Activated effector memory CD4-positive, alpha-beta T cell treated with Interleukin-2 at 50 U/mL for 16 hours (primary cell): Measurements from ENCODE around the gene STAM.
A peak's percentile ranks its signal among the peaks of the same experiment; 100 is the strongest.
"Not testable (repeated sequence)": the region's sequence is repeated elsewhere in the genome, so short reads cannot be mapped to it uniquely, and the experiment has no call there.

Experiments
- DNase-seq: peaks from one replicate; pipeline ENCODE4 v3.0.0-alpha.2; 2020

Gene STAM

DNA sequence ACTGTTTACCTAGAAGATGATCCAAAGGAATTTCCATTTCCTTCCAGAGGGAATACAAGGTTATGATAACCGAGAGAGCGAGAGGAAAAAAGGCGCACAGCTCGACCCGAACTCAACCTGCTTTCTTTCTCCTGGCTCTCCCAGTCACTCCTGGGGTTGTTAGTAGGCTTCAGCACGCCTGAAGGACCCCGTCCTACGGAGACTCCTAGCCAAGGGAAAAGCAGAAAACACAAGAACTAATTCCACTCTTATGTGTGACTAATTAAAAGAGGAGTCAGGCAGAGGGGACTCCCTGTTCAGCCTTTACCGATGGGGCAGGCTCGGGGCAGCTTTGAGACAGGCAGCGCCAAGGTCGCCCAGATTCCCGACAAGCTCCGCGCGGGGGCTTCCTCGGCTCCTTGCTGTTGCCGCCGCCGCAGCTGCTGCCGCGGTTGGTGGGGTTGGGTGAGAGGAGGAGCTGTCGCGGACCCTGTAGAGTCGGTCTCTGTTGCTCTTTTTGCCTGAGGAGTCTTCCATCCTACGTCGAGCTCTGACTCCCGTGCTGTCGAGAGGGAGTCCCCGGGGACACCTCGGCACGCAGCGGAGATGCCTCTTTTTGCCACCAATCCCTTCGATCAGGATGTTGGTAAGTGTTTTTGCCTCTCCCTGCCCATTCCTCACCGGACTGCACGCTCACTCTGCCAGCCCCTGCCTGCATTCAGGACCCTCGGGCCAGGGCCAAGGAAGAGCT lies at the start of gene STAM:
STAM (plus strand) TSS at position 397 of the 730 bp plus-strand sequence; CDS start at position 586, 189 bp downstream.
- peak; percentile 87 for DNase-seq

DNA sequence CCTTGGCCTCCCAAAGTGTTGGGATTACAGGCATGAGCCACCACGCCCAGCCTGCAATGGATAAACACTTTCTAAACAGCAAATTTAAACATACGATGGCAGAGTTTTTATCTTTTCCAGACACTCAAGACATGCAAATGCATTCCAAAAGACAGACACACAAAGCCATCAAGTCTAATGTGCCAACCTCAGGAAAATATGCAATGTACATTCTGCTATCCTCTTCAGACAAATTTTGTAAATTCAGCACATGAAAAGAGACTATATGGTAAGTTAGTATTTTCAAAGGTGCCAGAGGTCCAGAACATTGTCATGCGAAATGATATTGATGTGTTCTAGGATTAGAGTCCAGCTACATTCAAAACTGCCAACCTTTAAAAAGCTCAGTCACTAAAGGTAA lies 46.6 kb upstream of the STAM start:
- no peak for DNase-seq

DNA sequence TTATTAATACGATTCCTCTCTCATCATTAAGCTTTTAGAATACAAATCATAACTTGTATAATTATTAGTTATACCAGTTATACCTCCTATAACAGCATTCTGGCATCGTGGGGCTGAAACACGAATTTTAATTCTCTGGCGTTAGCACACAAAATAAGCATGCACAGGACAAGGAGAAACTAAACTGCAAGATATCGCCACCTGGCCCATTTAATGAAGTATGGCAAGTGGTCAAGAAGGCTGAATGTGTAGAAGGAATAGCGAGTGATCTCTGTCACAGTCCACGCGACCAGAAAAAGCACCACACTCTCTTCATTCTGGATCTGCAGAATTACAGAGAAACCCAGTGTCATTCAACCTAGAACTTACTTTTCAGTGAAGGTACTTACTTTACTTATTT lies 44.9 kb upstream of the STAM start:
- DNase-seq, result no peak

DNA sequence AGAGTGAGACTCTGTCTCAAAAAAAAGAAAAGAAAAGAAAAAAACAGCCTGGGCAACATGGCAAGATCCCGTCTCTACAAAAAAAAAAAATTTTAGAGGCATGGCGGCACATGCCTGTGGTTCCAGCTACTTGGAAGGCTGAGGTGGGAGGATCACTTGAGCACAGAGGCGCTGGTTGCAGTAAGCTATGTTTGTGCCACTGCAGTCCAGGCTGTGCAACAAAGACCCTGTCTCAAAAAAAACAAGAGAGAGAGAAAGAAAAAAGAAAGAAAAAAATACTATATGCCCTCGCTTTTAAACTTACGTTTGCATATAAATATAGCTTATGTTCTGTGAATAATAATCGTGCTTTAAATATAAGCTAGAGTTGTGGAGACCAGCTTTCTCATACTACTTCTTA lies 38.0 kb upstream of the STAM start:
- no peak for DNase-seq

DNA sequence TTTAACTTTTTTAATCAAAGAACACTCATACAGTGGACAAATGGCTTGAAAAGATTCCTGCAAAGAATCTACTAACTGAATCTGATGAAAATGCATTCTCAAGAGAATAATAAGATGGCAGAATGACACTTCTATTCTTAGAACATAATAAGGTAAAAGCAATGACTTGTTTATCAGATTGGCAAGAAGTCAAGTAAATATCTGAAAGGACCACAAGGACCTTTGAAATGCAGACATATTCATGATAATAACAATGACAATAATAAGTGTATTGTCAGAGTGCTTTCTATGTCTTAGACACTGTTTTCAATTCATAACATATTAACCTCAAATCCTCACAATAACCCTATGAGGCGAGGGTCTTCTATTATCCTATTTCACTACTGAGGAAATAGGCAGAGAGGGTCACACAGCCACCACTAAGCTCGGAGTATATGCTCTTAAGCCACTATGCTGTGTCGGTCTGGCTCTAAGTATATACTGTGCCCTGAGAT lies 37.4 kb upstream of the STAM start:
- no peak for DNase-seq

DNA sequence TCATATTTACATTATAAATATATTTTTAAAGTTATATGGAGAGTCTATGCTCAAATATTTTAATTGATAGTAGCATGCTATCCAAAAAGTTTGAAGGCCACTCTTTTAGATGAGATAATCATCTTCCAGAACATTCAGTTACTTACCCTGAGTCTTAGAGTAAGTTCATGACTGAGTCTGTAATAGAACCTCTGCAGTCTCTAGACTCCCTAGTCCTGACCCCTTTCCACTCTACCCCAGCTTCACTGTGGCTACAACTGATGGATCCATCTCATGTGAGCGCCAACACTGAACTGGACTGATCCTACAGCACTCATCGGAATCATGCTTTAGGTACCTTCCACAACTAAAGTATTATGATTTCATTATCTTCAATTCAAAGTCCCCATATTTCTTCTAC lies 36.9 kb upstream of the STAM start:
- DNase-seq, result no peak

DNA sequence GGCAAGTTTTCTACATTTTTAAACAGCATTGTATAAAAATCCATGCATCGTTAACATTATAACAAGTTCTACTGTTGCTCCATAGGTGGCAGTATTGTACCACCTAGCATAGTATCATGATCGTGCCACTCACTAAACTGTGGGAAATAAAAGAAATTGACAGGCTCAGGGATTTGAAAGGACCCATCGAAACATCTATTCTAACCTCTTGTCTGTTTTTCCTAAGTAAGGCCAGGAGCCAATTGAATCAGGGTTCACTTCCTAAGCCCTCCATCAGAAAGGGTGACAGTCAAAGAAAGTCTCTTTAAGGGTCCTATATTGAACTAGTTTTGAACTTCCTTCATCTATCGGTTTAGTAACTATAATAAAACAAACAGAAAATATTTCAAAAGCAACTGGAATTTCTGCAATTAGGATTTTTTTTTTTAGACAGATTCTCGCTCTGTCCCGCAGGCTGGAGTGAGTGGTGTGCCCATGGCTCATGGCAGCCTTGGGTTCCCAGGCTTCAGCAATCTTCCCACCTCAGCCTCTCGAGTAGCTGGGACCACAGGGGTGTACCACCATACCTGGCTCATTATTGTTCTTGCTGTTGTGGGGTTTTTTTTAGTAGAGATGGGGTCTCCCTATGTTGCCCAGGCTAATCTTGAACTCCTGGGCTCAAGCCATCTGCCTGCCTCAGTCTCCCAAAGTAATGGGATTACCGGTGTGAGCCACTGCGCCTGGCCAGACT lies 36.2 kb upstream of the STAM start:
- no peak for DNase-seq

DNA sequence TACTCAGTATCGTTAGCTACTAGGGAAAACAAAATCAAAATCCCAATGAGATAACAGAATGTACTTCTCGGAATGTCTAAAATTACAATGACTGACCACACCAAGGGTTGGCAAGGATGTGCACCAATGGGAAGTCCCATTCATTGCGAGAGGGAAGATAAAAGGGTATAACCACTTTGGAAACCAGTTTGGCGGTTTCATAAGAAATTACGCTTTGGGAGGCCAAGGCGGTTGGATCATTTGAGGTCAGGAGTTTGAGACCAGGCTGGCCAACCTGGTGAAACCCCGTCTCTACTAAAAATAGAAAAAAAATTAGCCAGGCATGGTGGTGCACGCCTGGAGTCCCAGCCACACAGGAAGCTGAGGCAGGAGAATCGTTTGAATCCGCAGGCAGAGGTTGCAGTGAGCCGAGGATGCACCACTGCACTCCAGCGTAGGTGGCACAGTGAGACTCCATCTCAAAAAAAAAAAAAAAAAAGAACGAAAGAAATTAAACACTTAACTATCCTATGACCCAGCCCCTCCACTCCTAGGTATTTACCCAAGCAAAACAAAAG lies 34.4 kb upstream of the STAM start:
- DNase-seq, result no peak

DNA sequence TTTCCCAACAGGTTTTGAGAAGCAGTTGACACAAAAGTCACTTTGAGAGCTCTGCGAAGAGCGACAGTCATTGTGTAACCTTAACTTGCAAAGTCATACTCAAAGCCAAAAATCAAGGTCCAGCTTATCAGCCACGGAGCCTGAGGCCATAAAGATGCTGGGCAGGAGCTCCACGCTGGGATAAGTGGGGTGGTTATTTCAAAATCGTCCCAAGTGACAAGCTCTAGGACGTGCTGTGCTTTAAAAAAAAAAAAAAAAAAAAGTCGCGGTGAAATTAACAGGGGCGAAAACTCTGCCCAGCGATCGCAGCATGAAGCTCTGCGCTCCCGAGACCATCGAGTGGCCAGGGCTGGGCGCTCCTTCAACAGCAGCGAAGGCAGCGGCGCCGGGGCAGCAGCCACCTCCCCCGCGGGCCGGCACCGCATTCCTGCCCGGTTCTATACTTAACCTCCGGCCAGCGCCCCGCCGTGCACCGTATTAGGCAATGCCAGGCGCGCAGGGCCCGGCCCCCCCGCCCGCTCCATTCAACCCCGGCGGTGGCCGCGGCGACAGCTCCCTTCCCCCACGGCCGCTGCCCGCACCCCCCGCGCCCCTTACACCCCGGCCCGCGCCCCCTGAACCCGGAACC lies 27.4 kb upstream of the STAM start:
- DNase-seq, result peak; percentile 13

DNA sequence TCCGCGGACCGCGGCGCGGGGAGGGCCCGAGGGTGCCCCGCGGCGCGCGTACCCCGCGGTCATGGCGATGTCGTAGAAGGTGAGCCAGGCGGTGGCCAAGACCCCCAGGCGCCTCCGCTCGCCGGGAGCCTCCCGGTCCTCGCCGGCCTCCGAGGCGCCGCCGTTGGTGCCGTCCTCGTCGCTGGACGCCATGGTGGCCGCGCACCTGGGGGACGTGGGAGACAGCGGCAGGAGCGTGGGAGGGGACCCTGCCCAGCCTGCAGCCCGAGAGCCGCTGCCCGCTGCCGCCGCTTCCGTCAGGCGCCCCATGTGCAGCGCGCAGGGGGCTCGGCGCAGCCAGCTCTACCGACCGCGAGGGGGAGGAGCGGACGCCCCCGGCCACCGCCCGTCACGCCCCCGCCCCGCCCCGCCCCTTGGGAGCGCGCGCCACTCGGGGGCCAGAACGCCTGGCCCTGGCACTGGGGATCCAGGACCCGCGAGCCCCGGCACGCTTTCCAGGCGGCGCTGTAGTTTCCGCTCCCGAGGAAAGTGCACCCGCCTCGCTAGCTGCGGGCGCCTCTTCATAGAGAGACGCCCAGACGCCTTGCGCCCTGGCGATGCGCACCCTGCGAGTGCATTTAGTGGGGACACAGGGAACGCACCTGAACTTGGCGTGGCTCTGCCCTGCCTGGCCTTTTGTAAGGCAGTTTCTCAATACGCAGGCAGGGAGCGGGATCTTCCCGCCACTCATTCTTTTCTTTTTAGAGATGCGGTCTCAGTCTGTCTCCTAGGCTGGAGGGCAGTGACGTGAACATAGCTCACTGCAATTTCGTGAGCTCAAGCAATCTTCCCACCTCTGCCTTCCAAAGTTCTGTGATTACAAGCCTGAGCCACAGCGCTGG lies 26.7 kb upstream of the STAM start, which contains the start of gene HACD1:
HACD1 (minus strand) TSS at position 344 of the 881 bp plus-strand sequence; CDS start at position 309, 35 bp downstream.
- peak; percentile 26 for DNase-seq

DNA sequence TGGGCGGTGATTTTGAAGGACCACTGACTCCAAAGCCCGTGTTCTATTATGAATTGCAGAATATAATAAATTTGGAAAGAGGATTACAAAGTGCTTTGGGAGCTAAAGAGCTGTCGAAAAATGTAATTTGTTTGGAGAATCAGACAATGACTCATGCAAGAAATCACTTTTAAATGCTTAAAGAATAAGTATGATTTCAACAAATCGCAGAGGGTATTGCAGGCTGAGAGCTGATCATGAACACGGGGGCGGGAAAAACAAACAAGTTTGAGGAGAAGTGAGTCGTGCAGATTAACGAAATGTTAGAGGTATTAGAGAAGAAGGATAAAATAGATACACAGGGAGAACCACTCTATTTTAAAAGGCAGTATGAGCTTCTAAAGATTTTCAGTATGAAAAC lies 21.9 kb upstream of the STAM start:
- DNase-seq, result no peak

DNA sequence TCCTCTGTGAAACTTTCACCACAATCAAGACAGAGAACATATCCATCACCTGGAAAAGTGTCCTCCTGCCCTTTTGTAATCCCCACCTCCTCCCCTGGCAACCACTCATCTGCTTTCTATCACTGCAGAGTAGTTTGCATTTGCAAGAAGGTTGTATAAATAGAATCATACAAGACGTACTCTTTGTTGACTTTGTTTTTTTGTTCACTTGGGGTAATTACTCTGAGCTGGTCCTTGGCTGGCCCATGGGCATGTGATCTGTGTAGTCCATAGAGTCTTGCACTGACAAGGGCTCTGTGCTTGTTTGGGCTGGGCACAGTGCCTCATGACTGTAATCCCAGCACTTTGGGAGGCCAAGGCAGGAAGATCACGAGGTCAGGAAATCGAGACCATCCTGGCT lies 19.0 kb upstream of the STAM start:
- DNase-seq, result no peak

DNA sequence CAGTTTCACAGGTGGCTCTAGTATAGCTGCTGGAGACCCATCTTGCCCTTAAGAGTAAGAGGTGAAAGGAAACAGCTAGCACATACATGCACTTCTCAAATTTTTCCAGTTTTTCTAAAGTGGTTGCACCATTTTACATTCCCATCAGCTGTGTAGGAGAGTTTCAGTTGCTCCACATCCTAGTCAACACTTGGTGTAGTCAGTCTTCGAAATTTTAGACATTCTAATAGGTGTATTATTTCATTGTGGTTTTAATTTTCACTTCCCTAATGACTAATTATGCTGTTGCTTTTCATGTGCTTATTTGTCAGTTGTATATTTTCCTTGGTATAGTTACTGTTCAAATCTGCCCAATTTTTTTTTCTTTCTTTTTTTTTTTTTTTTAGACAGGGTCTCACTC lies 17.3 kb upstream of the STAM start:
- DNase-seq, result no peak

DNA sequence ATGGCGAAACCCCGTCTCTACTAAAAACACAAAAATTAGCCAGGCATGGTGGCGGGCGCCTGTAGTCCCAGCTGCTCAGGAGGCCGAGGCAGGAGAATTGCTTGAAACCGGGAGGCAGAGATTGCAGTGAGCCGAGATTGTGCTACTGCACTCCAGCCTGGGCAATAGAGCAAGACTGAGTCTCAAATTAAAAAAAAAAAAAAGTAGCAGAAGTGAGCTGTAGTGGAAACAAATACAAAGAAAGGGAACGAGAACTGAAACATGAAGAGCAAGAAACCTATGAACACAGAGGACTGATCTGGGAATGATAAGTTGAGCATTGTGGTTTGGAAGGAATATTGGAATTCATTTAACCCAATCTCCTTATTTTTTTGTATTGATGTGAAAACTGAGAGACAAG lies 11.4 kb upstream of the STAM start:
- not testable (repeated sequence) for DNase-seq

DNA sequence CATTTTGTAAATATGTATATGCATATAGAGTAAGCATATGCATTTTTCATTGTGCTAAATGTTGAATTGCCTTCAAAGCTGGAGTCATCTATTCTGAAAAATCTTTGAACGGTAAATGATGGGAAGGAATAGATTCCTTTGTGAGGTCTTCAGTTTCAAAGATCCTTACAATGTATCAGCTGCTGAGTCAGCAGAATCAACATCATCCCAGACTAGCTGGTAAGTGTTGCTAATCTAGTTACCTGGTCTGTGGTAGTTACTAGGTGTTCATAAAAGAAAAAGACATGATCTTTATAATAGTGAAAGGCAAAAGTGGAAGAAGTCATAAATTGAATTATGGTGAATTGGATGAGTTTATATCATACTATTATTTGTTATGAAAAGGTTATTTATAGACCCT lies 10.6 kb upstream of the STAM start:
- no peak for DNase-seq

DNA sequence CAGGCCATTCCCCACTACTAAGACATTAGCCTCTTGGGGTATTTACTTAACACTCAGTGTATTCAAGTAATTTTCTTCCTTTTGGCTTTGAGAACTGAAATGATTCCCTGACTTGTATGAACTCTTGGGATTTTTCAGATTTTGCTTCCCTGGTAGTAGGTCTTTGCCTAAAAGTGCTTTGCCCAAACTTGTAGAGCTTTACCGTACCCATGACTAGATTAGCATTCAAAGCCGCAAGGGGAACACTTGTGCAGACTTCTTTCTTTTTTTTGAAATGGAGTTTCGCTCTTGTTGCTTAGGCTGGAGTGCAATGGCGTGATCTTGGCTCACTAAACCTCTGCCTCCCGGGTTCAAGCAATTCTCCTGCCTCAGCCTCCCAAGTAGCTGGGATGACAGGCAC lies 6.1 kb upstream of the STAM start:
- DNase-seq, result no peak

DNA sequence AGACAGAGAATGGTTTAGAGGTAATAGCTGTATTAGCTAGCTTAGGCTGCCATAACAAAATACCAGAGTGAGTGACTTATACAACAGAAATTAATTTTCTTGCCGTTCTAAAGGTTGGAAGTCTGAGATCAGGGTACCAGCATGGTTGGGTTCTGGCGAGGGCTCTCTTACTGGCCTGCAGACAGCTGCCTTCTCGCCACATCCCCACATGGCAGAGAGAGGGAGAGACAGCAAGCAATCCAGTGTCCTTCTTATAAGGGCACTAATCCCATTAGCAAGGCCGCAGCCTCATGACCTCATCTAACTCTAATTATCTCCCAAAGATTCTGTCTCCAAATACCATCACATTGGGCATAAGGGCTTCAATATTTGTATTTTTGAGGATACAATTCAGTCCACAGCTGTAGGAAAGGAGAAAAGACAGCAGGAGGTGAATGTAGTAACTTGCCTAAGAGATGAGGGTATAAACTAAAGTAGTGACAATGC lies 3.6 kb upstream of the STAM start:
- DNase-seq, result no peak

DNA sequence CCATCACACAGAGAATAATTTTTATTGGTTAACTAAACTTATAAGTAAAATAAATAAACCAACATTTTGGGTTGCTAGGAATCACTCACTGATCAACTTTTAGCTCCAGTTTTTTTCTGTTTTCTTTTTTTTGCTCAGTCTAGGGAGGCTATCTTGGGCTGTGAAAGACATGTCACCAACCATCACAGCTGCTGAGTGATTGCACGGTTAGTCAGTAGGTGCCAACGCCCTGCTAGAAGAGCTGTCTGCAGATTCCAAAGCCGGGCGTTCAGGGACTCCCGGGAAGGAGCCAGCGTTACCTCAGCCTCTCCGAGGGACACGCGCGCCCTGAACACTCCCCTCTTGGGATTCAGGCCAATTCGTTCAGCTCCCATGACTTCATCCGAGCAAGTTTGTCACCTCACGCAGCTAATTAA lies 604 bp upstream of the STAM start:
- DNase-seq, result peak; percentile 10

DNA sequence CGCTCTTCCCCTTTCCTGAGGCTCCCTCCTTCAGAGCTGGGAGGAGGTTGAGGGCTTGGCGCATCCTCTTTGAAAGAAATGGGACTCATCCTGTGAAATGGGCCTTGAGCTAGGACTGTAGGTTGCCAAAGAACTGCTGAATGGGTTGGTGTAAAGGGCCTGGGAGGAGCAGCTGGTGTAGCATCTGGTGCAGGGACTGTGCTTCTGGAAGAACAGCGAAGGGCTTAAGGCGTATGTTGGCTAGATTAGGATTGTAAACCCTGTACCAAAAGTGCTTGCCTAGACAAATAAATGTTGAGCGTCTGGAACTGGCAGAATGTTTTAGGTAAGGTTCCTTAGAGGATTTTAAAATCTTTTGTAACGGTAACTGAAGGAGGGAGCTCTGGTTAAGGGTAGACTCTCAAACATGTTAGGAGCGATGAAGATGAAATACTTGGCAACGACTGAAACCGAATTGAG lies 563 bp downstream of the STAM start:
- DNase-seq, result no peak

DNA sequence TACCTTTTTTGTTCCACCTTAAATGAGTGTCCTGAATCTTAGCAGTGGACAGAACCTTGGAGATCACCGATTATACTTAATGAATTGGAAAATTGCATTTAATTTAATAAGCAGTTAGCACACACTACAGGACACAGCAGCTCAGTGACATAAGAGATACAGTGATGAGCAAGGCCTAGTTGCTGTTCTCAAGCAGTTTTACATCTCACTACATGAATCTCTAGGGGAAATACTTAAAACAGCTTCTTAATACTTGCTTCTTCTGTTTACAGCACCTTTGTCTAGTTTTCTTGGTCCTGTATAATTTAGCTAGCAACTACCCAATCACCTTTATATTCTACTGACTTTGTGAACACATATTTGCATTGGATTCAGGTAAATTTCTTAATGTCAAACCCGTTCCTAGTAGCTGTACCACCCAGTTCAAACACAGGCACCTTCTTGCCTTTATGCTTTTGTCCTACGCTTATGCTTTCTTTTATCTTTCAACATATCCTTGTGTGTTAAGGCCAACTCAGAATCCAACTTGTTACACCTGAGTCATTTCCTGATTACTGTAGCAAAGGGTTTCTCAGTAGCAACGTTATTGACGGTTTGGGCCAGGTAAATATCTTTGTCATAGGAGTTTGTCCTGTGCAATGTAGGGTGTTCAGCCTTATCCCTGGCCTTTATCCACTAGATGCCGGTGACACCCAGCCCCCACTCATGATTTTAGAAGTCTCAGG lies 1.8 kb downstream of the STAM start:
- DNase-seq, result no peak

DNA sequence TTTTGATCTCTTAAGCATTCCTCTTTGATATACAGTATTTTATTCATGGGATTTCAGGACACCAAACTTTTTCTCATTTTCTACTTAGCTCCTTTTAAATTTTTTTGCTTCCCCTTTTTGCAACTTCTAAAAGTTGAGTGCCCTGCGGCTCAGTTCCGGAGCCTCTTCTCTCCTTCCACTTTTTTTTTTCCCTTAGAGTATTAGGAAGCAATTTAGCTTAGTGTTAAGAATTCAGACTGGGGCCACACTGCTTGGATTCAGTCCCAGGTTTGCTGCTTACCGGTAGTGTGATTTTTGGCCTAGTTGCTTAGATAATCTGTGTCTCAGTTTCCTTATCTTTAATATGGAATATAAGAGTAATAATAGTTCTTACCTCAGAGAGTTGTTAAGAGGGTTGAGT lies 3.4 kb downstream of the STAM start:
- no peak for DNase-seq
